CD4-positive, alpha-beta memory T cell (primary cell): Measurements from ENCODE around the gene FAM171A1. TPM values are rescaled to one million over a fixed set of nuclear protein-coding genes. Genes with fewer than 3 reads are reported as not detected.

Experiments used
- CTCF ChIA-PET: fragments of 350-600 bp; sonication (Branson Sonifier 250); formaldehyde crosslinking; loops from one replicate; lab custom pipeline; 2021; ENCODE audit warnings: inconsistent platforms; ENCODE audit not compliant: partially characterized antibody; lab: Charles Lee
- POLR2A ChIA-PET: fragments of 350-600 bp; sonication (Branson Sonifier 250); formaldehyde crosslinking; loops from one replicate; lab custom pipeline; 2021; ENCODE audit not compliant: partially characterized antibody; lab: Charles Lee
- DNase-seq, 5 donors: peaks; one replicate each; pipeline versions ENCODE4 v3.0.0 to v3.0.0-alpha.2; 2020 to 2022; ENCODE audit warnings: mixed read lengths in 1 of 5
- H3K27ac ChIP-seq: one replicate; pipeline ENCODE4 v1.7.0; 2013; ENCODE audit warnings: low read depth, low read length
- H3K27me3 ChIP-seq: 2 replicates; pipeline ENCODE4 v1.7.0; 2013; ENCODE audit warnings: mild to moderate bottlenecking, low read length, moderate library complexity; ENCODE audit not compliant: insufficient read depth
- H3K36me3 ChIP-seq: 2 replicates; pipeline ENCODE4 v1.7.0; 2013; ENCODE audit warnings: mild to moderate bottlenecking, low read length, moderate library complexity; ENCODE audit not compliant: insufficient read depth
- H3K4me1 ChIP-seq: 2 replicates; pipeline ENCODE4 v1.7.0; 2013; ENCODE audit warnings: mild to moderate bottlenecking, low read length, moderate library complexity; ENCODE audit not compliant: insufficient read depth
- H3K4me3 ChIP-seq, 2 donors: one replicate each; pipeline ENCODE4 v1.7.0; 2013; ENCODE audit warnings: low read length in 2 of 2, mild to moderate bottlenecking in 1 of 2
- H3K9me3 ChIP-seq, 2 donors: one replicate each; pipeline ENCODE4 v1.7.0; 2013; ENCODE audit warnings: low read length in 2 of 2, control low read depth in 1 of 2; ENCODE audit not compliant: control insufficient read depth in 1 of 2
- H3K27ac Mint-ChIP-seq, 7 donors: one replicate each; pipeline ENCODE4 v1.8.0; 2020 to 2021; ENCODE audit warnings: mixed read lengths in 7 of 7, mild to moderate bottlenecking in 6 of 7, inconsistent platforms in 3 of 7, moderate library complexity in 3 of 7
- H3K27me3 Mint-ChIP-seq, 2 donors: one replicate each; pipeline ENCODE4 v1.8.0; 2020 to 2021; ENCODE audit warnings: mixed read lengths in 2 of 2
- H3K36me3 Mint-ChIP-seq, 2 donors: one replicate each; pipeline ENCODE4 v1.8.0; 2020 to 2021; ENCODE audit warnings: mixed read lengths in 2 of 2, inconsistent platforms in 1 of 2, mild to moderate bottlenecking in 1 of 2
- H3K4me1 Mint-ChIP-seq, 4 donors: one replicate each; pipeline ENCODE4 v1.8.0; 2020 to 2021; ENCODE audit warnings: mixed read lengths in 4 of 4, mild to moderate bottlenecking in 1 of 4
- H3K4me3 Mint-ChIP-seq, 8 donors: one replicate each; pipeline ENCODE4 v1.8.0; 2020 to 2021; ENCODE audit warnings: mixed read lengths in 8 of 8, mild to moderate bottlenecking in 7 of 8, moderate library complexity in 6 of 8, inconsistent platforms in 3 of 8
- H3K9me3 Mint-ChIP-seq, 8 donors: one replicate each; pipeline ENCODE4 v1.8.0; 2020 to 2021; ENCODE audit warnings: mixed read lengths in 8 of 8, mild to moderate bottlenecking in 5 of 8, inconsistent platforms in 3 of 8, moderate library complexity in 1 of 8
- intact Hi-C: fragments of 100-400 bp; cut with micrococcal nuclease; formaldehyde crosslinking; loops from one replicate; pipeline ENCODE4 v1.15.1; 2023
- polyA plus RNA-seq, 2 donors: library from polyadenylated mRNA; unstranded; fragments of 300-500 nt; fragmentation: Illumina TruSeq; gene quantifications; one replicate each; pipeline ENCODE4 v1.2.3, GENCODE V29; 2021
- total RNA-seq, 2 experiments: library from RNA; stranded (reverse); gene quantifications; one replicate each; pipeline ENCODE4 v1.2.3, GENCODE V29; 2021

Gene FAM171A1
- total and polyA plus RNA-seq, 4 experiments from 2014 or later, result 7.1 to 10.6 (median 8.6) TPM

DNA sequence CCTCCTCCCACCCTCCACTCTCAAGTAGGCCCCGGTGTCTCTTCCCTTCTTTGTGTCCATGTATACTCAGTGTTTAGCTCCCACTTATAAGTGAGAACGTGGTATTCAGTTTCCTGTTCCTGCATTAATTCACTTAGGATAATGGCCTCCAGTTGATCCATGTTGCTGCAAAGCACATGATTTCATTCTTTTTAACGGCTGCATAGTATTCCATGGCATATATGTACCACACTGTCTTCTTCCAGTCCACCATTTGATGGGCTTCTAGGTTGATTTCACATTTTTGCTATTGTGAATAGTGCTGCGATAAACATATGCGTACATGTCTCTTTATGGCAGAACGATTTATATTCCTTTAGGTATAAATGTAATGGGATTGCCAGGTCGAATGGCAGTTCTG lies 51.0 kb downstream of the FAM171A1 start:
- no peak overlapping the region for H3K27ac Mint-ChIP-seq
- CTCF ChIA-PET, result no interaction called here
- intact Hi-C loops, result no loop called here
- H3K27me3 Mint-ChIP-seq, result peaks cover 2 to 3% of the 10 kb centered on the region in 2 donors
- peak overlapping the region in 1 of 8 donors; percentile 13 for H3K4me3 Mint-ChIP-seq
- peaks cover 0 to 3% (median 0%) of the 10 kb centered on the region in 8 donors for H3K9me3 Mint-ChIP-seq
- H3K36me3 Mint-ChIP-seq, result no peaks in the 10 kb centered on the region
- Histone ChIP-seq H3K27me3 (no peaks in the 10 kb centered on the region), H3K27ac (no peak overlapping the region), H3K36me3 (no peaks in the 10 kb centered on the region), H3K4me1 (no peaks in the 10 kb centered on the region), H3K9me3 (no peaks in the 10 kb centered on the region), H3K4me3 (no peak overlapping the region)
- POLR2A ChIA-PET, result no interaction called here
- H3K4me1 Mint-ChIP-seq, result no peaks in the 10 kb centered on the region
- no peak for DNase-seq

DNA sequence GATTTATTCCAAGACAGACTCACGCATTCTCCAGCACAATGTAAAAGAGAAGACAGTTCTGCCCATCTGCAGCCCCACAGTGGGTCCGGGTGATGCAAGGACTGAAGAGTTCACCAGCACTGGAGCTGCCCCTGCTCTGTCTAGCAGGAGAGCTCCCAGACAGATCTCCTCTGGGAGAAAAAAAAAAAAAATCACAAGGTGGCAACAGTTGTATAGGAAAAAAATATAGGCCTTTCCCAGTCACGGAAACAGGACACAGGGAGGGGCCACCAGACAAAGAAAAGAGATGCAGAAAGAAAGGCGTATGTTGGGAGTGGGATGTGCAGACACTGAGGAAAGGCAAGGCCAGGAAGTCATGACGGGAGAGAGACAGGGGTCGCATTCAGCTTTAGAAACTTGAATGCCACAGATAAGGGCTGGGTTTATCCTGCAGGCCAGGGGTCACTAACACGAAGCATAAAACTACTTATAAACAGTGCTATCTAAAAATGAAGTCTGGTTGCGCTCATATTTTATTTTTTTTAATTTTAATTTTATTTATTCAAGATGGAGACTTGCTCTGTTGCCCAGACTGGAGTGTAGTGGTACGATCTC lies 54.1 kb downstream of the FAM171A1 start:
- Histone ChIP-seq H3K27me3 (no peaks in the 10 kb centered on the region), H3K9me3 (no peaks in the 10 kb centered on the region), H3K4me1 (no peaks in the 10 kb centered on the region), H3K36me3 (no peaks in the 10 kb centered on the region), H3K4me3 (no peak overlapping the region), H3K27ac (no peak overlapping the region)
- no peak overlapping the region for H3K27ac Mint-ChIP-seq
- H3K27me3 Mint-ChIP-seq, result peaks cover 2 to 3% of the 10 kb centered on the region in 2 donors
- peaks cover 0 to 4% (median under 1%) of the 10 kb centered on the region in 4 donors for H3K4me1 Mint-ChIP-seq
- intact Hi-C loops, result no loop called here
- ChIA-PET CTCF (no interaction called here), POLR2A (no interaction called here)
- DNase-seq, result no peak
- H3K36me3 Mint-ChIP-seq, result no peaks in the 10 kb centered on the region
- peaks cover 0 to 3% (median 0%) of the 10 kb centered on the region in 8 donors for H3K9me3 Mint-ChIP-seq
- H3K4me3 Mint-ChIP-seq, result no peak overlapping the region

DNA sequence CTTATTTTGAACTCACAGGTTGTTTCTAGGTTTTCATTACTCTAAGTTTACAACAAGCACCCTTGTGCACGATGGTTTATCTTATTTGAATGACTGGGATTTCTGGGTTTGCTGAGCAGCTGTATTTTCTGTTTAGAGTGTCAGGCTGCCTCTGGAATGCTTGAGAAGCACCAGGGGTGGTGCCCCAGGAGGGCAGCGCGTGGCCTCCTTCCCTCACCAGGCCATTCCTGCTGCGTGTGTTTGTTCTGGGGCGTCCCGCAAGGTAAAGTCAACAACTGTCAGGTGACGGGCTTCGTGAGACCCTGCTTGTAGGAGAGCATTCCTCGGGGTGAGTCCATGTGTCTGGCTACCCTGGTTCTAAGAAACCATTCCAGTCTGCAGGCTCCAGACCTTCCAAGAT lies 54.9 kb downstream of the FAM171A1 start:
- intact Hi-C loops, result no loop called here
- CTCF ChIA-PET, result no interaction called here
- no peak overlapping the region for H3K4me3 Mint-ChIP-seq
- POLR2A ChIA-PET, result no interaction called here
- H3K4me3 ChIP-seq, result no peak overlapping the region
- peaks cover 0 to 3% (median 0%) of the 10 kb centered on the region in 8 donors for H3K9me3 Mint-ChIP-seq
- no peaks in the 10 kb centered on the region for H3K9me3 ChIP-seq
- H3K4me1 Mint-ChIP-seq, result peaks cover 0 to 4% (median under 1%) of the 10 kb centered on the region in 4 donors
- H3K27me3 ChIP-seq, result no peaks in the 10 kb centered on the region
- no peak overlapping the region for H3K27ac ChIP-seq
- H3K27ac Mint-ChIP-seq, result no peak overlapping the region
- no peaks in the 10 kb centered on the region for H3K36me3 ChIP-seq
- H3K4me1 ChIP-seq, result no peaks in the 10 kb centered on the region
- no peaks in the 10 kb centered on the region for H3K36me3 Mint-ChIP-seq
- no peak for DNase-seq
- H3K27me3 Mint-ChIP-seq, result peaks cover 2 to 3% of the 10 kb centered on the region in 2 donors

- Mint-ChIP-seq H3K27me3 (peaks cover 0 to 3% of the 10 kb centered on the region in 2 donors), H3K9me3 (peaks cover 0 to 3% (median 0%) of the 10 kb centered on the region in 8 donors), H3K27ac (peak overlapping the region in 1 of 7 donors; percentile 49), H3K36me3 (no peaks in the 10 kb centered on the region), H3K4me3 (no peak overlapping the region), H3K4me1 (peaks cover 0 to 4% (median under 1%) of the 10 kb centered on the region in 4 donors)
- Histone ChIP-seq H3K4me1 (no peaks in the 10 kb centered on the region), H3K9me3 (no peaks in the 10 kb centered on the region), H3K36me3 (no peaks in the 10 kb centered on the region), H3K27me3 (no peaks in the 10 kb centered on the region), H3K4me3 (no peak overlapping the region), H3K27ac (no peak overlapping the region)
- intact Hi-C loops, result no loop called here
- ChIA-PET POLR2A (no interaction called here), CTCF (no interaction called here)
- no peak for DNase-seq
Observed at GRCh38 chr10:15315286-15315685, 55.8 kb downstream of the FAM171A1 start.

- no peaks in the 10 kb centered on the region for H3K27me3 ChIP-seq
- H3K4me1 Mint-ChIP-seq, result peaks cover 0 to 4% (median under 1%) of the 10 kb centered on the region in 4 donors
- no peaks in the 10 kb centered on the region for H3K36me3 Mint-ChIP-seq
- H3K27ac ChIP-seq, result no peak overlapping the region
- DNase-seq, result no peak
- no peak overlapping the region for H3K4me3 Mint-ChIP-seq
- ChIA-PET CTCF (no interaction called here), POLR2A (no interaction called here)
- H3K27ac Mint-ChIP-seq, result no peak overlapping the region
- H3K4me1 ChIP-seq, result no peaks in the 10 kb centered on the region
- no peaks in the 10 kb centered on the region for H3K9me3 Mint-ChIP-seq
- H3K4me3 ChIP-seq, result no peak overlapping the region
- no peaks in the 10 kb centered on the region for H3K36me3 ChIP-seq
- peaks cover 0 to 1% of the 10 kb centered on the region in 2 donors for H3K27me3 Mint-ChIP-seq
- intact Hi-C loops, result no loop called here
- H3K9me3 ChIP-seq, result no peaks in the 10 kb centered on the region
Observed at GRCh38 chr10:15314482-15315045, 56.5 kb downstream of the FAM171A1 start.

- peaks cover 0 to 1% of the 10 kb centered on the region in 2 donors for H3K27me3 Mint-ChIP-seq
- H3K4me3 ChIP-seq, result no peak overlapping the region
- H3K27ac Mint-ChIP-seq, result no peak overlapping the region
- H3K36me3 ChIP-seq, result no peaks in the 10 kb centered on the region
- no peaks in the 10 kb centered on the region for H3K36me3 Mint-ChIP-seq
- POLR2A ChIA-PET, result no interaction called here
- no peaks in the 10 kb centered on the region for H3K9me3 ChIP-seq
- intact Hi-C loops, result no loop called here
- CTCF ChIA-PET, result no interaction called here
- no peaks in the 10 kb centered on the region for H3K27me3 ChIP-seq
- no peaks in the 10 kb centered on the region for H3K9me3 Mint-ChIP-seq
- no peak overlapping the region for H3K27ac ChIP-seq
- DNase-seq, result no peak
- no peak overlapping the region for H3K4me3 Mint-ChIP-seq
- H3K4me1 ChIP-seq, result no peaks in the 10 kb centered on the region
- peaks cover 0 to 4% (median under 1%) of the 10 kb centered on the region in 4 donors for H3K4me1 Mint-ChIP-seq
Observed at GRCh38 chr10:15313843-15314242, 57.2 kb downstream of the FAM171A1 start.

- H3K9me3 Mint-ChIP-seq, result no peaks in the 10 kb centered on the region
- intact Hi-C loops, result no loop called here
- CTCF ChIA-PET, result interaction anchor here (0.6 kb wide), 1 partner anchor 10 kb away, joined by 3 read pairs; no protein-coding TSS in a partner anchor
Observed at GRCh38 chr10:15313047-15313446, 58.0 kb downstream of the FAM171A1 start.

More at GRCh38 chr10:15313047-15313446, 58.0 kb downstream of the FAM171A1 start:
- Histone ChIP-seq H3K27ac (no peak overlapping the region), H3K9me3 (no peaks in the 10 kb centered on the region), H3K36me3 (no peaks in the 10 kb centered on the region), H3K4me3 (no peak overlapping the region), H3K27me3 (no peaks in the 10 kb centered on the region), H3K4me1 (no peaks in the 10 kb centered on the region)
- POLR2A ChIA-PET, result no interaction called here
- Mint-ChIP-seq H3K27me3 (peaks cover 0 to 1% of the 10 kb centered on the region in 2 donors), H3K4me1 (peaks cover 0 to 4% (median under 1%) of the 10 kb centered on the region in 4 donors), H3K4me3 (no peak overlapping the region), H3K36me3 (no peaks in the 10 kb centered on the region), H3K27ac (no peak overlapping the region)
- DNase-seq, result no peak
